ENCODE measurements around the gene SHH. TPM values are rescaled to one million over a fixed set of nuclear protein-coding genes. Genes with fewer than 3 reads are reported as not detected.

Gene SHH
- total RNA-seq, 6 donors from 2014 or later = 6.1 to 9.6 (median 6.2) TPM

DNA sequence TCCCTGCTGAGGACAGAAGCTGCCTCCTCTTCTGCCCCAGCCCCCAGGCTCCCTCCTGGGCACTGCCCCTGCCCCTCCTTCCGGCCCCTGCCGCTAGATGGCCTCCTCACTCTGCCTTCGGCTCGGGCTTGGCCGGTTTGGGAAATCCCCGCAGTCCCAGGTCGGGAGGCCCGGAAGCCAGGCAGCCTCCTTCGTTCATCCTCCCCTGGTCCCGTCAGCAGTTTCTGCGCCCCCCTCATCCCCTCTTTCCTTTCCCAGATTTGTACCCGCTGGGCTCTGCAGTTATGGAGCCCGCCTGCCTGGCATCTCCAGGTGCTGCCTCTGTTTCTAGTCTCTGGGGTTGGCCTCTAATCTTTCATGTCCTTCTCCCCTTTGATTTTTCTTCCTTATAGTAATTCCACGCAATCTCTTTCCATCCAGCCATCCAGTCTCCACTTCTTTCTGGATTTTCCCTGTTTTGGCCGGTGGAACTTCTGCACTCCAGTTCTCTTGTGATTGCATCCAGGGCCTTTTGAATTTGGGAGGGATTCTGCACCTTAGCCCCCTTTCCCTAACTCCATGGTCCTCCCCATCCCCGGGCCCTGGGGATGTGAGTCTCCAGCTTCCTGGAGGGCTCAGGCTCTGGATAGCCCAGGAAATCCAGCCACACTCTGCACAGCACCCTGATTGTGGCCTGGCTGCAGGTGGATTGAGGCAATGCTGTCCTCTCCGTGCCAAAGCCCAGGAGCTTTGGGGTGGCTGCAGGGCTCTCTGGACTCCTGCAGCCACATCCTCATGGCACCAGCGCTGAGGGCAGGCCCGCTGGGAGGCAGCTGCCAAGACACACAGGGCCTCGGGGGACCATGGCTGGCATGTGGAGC is 3.3 kb upstream of the SHH start:
- Histone ChIP-seq H3K4me3 (no peak overlapping the region), H3K36me3 (no peaks in the 10 kb centered on the region), H3K27ac (no peak overlapping the region), H3K4me1 (peaks cover 0 to 23% (median 13%) of the 10 kb centered on the region in 4 donors), H3K9me3 (peaks cover 0 to 6% (median 2%) of the 10 kb centered on the region in 4 donors), H3K27me3 (peaks cover 0 to 15% (median 4%) of the 10 kb centered on the region in 4 donors)
- ATAC-seq (ENCODE audit: low FRiP score in 2 of 2) (peak; percentile 61 to 62), DNase-seq (peak; percentile 70 to 87)
- no peak for TF ChIP-seq POLR2A (IDR thresholded peaks at IDR 0.05)
- TF ChIP-seq, protein P1, sequence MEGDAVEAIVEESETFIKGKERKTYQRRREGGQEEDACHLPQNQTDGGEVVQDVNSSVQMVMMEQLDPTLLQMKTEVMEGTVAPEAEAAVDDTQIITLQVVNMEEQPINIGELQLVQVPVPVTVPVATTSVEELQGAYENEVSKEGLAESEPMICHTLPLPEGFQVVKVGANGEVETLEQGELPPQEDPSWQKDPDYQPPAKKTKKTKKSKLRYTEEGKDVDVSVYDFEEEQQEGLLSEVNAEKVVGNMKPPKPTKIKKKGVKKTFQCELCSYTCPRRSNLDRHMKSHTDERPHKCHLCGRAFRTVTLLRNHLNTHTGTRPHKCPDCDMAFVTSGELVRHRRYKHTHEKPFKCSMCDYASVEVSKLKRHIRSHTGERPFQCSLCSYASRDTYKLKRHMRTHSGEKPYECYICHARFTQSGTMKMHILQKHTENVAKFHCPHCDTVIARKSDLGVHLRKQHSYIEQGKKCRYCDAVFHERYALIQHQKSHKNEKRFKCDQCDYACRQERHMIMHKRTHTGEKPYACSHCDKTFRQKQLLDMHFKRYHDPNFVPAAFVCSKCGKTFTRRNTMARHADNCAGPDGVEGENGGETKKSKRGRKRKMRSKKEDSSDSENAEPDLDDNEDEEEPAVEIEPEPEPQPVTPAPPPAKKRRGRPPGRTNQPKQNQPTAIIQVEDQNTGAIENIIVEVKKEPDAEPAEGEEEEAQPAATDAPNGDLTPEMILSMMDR (IDR thresholded peaks at IDR 0.05) = peak in 4 of 6 experiments; percentile 58 to 81 (median 70)
- no peak for TF ChIP-seq EP300 (IDR thresholded peaks at IDR 0.05)
- WGBS, 2 donors = 27 to 33% methylated on average over 10 to 19 of the region's 20 CpGs

- 27 to 31% methylated on average over 16 to 22 of the region's 22 CpGs for WGBS, 2 donors
- TF ChIP-seq POLR2A (IDR thresholded peaks at IDR 0.05) = no peak
- TF ChIP-seq POLR2AphosphoS5 (IDR thresholded peaks at IDR 0.05) = no peak
- TF ChIP-seq EP300 (IDR thresholded peaks at IDR 0.05) = no peak
- TF ChIP-seq, protein P1 (IDR thresholded peaks at IDR 0.05) = no peak
- H3K9me3 ChIP-seq = peaks cover 0 to 6% (median 2%) of the 10 kb centered on the region in 4 donors
- ATAC-seq (ENCODE audit: low FRiP score in 2 of 2) (no peak), DNase-seq (peak in 1 of 2 donors; percentile 34)
- H3K27ac ChIP-seq = no peak overlapping the region
- H3K27me3 ChIP-seq = peaks cover 0 to 25% (median 9%) of the 10 kb centered on the region in 4 donors
- no peak overlapping the region for H3K4me3 ChIP-seq
- H3K4me1 ChIP-seq = peaks cover 8 to 33% (median 21%) of the 10 kb centered on the region in 4 donors
- no peaks in the 10 kb centered on the region for H3K36me3 ChIP-seq
Observed at GRCh38 chr7:155814316-155815276, 2.3 kb upstream of the SHH start.

- no peak overlapping the region for H3K27ac ChIP-seq
- H3K4me3 ChIP-seq = no peak overlapping the region
- H3K4me1 ChIP-seq = peaks cover 17 to 42% (median 29%) of the 10 kb centered on the region in 4 donors
- H3K27me3 ChIP-seq = peaks cover 0 to 34% (median 14%) of the 10 kb centered on the region in 4 donors
- no peak for ATAC-seq (ENCODE audit: low FRiP score in 2 of 2)
- no peak for TF ChIP-seq POLR2A (IDR thresholded peaks at IDR 0.05)
- TF ChIP-seq, protein P1 (IDR thresholded peaks at IDR 0.05) = no peak
- TF ChIP-seq POLR2AphosphoS5 (IDR thresholded peaks at IDR 0.05) = no peak
- no peak for TF ChIP-seq EP300 (IDR thresholded peaks at IDR 0.05)
- WGBS, 2 donors = 33 to 39% methylated on average over 17 to 19 of the region's 19 CpGs
- peak in 1 of 2 donors; percentile 42 for DNase-seq
- no peaks in the 10 kb centered on the region for H3K36me3 ChIP-seq
- peaks cover 0 to 6% (median 2%) of the 10 kb centered on the region in 4 donors for H3K9me3 ChIP-seq
Observed at GRCh38 chr7:155813546-155814315, 1.5 kb upstream of the SHH start.

- Histone ChIP-seq H3K4me3 (no peak overlapping the region), H3K4me1 (peaks cover 23 to 48% (median 35%) of the 10 kb centered on the region in 4 donors)
Observed at GRCh38 chr7:155813125-155813524, 862 bp upstream of the SHH start.

More at GRCh38 chr7:155813125-155813524, 862 bp upstream of the SHH start:
- H3K27ac ChIP-seq = no peak overlapping the region
- no peaks in the 10 kb centered on the region for H3K36me3 ChIP-seq
- peaks cover 0 to 6% (median 2%) of the 10 kb centered on the region in 4 donors for H3K9me3 ChIP-seq
- DNase-seq = no peak
- H3K27me3 ChIP-seq = peaks cover 0 to 40% (median 17%) of the 10 kb centered on the region in 4 donors
- ATAC-seq (ENCODE audit: low FRiP score in 2 of 2) = no peak
- WGBS, 2 donors = 22 to 24% methylated on average over 4 to 8 of the region's 8 CpGs
- TF ChIP-seq EP300 (IDR thresholded peaks at IDR 0.05) (no peak), POLR2A (IDR thresholded peaks at IDR 0.05) (no peak), POLR2AphosphoS5 (IDR thresholded peaks at IDR 0.05) (no peak)
- TF ChIP-seq, protein P1 (IDR thresholded peaks at IDR 0.05) = no peak

All from upper lobe of left lung (tissue), 6 donors.